ENCODE measurements around the gene CARMIL1.

The CARMIL1 gene

DNA sequence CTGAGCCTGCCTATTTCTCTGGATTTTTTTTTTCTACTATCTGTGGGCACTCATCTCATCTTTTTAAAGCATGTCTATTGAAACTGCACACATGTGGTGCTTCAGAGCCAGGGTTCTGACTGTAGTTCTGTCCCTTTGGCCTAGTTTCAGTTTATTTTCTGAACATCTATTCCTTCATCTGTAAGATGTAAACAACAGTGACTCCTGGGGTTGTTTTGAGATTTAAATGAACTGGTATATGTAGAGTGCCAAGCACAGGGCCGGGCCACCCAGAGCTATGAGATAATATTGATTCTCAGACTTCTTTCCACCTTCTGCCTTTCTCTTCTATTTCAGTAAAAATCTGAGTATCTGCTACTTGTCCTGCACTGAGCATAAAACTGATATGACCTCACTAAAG is 185.1 kb downstream of the CARMIL1 start:
- Histone ChIP-seq H2AFZ (ENCODE audit: low read depth, low read length) (no peak overlapping the region), H3K9me3 (ENCODE audit: insufficient read depth, low read length) (no peaks in the 10 kb centered on the region), H3K4me1 (ENCODE audit: low read length) (no peaks in the 10 kb centered on the region), H3K27ac (ENCODE audit: low read length) (no peak overlapping the region), H3K9ac (ENCODE audit: low read length) (no peak overlapping the region), H3K36me3 (replicated peaks; ENCODE audit: low read depth, low read length) (no peaks in the 10 kb centered on the region), H3K4me2 (ENCODE audit: low read length) (no peak overlapping the region), H3K27me3 (ENCODE audit: low read depth, low read length) (no peaks in the 10 kb centered on the region), H3K79me2 (ENCODE audit: low read length) (no peaks in the 10 kb centered on the region), H3K4me3 (ENCODE audit: low read length) (no peak overlapping the region), H4K20me1 (ENCODE audit: insufficient read depth, low read length) (no peaks in the 10 kb centered on the region)
- TF ChIP-seq, protein P1, sequence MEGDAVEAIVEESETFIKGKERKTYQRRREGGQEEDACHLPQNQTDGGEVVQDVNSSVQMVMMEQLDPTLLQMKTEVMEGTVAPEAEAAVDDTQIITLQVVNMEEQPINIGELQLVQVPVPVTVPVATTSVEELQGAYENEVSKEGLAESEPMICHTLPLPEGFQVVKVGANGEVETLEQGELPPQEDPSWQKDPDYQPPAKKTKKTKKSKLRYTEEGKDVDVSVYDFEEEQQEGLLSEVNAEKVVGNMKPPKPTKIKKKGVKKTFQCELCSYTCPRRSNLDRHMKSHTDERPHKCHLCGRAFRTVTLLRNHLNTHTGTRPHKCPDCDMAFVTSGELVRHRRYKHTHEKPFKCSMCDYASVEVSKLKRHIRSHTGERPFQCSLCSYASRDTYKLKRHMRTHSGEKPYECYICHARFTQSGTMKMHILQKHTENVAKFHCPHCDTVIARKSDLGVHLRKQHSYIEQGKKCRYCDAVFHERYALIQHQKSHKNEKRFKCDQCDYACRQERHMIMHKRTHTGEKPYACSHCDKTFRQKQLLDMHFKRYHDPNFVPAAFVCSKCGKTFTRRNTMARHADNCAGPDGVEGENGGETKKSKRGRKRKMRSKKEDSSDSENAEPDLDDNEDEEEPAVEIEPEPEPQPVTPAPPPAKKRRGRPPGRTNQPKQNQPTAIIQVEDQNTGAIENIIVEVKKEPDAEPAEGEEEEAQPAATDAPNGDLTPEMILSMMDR (IDR thresholded peaks at IDR 0.05; ENCODE audit: low read depth, low read length) = no peak
- no peak for TF ChIP-seq EZH2phosphoT487 (IDR thresholded peaks at IDR 0.05; ENCODE audit: low read depth)

DNA sequence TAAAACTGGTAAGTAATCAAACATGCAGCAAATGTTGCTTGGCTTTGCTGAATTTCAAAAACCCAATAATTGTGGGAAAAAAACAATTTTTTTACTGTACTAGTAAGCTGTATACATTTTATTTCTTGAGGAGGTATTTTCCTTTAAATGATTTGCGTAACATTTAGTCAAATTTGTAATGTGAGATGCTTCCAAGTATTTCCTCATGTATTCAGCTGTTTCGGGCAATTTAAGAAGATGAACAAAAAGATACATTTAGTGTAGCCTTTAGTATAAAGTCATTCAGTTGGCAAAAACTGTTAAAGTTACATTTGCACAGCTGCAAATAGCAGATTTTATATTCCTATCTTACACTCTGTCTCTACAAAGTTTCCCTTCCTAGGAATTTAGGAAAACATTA is 186.8 kb downstream of the CARMIL1 start:
- Histone ChIP-seq H3K4me1 (ENCODE audit: low read length) (no peaks in the 10 kb centered on the region), H3K27me3 (ENCODE audit: low read depth, low read length) (no peaks in the 10 kb centered on the region), H3K4me2 (ENCODE audit: low read length) (no peak overlapping the region), H3K9me3 (ENCODE audit: insufficient read depth, low read length) (no peaks in the 10 kb centered on the region), H3K9ac (ENCODE audit: low read length) (no peak overlapping the region), H3K4me3 (ENCODE audit: low read length) (no peak overlapping the region), H3K79me2 (ENCODE audit: low read length) (no peaks in the 10 kb centered on the region), H3K27ac (ENCODE audit: low read length) (no peak overlapping the region), H2AFZ (ENCODE audit: low read depth, low read length) (no peak overlapping the region), H4K20me1 (ENCODE audit: insufficient read depth, low read length) (no peaks in the 10 kb centered on the region), H3K36me3 (replicated peaks; ENCODE audit: low read depth, low read length) (no peaks in the 10 kb centered on the region)
- TF ChIP-seq EZH2phosphoT487 (IDR thresholded peaks at IDR 0.05; ENCODE audit: low read depth) = no peak
- TF ChIP-seq, protein P1 (IDR thresholded peaks at IDR 0.05; ENCODE audit: low read depth, low read length) = no peak

DNA sequence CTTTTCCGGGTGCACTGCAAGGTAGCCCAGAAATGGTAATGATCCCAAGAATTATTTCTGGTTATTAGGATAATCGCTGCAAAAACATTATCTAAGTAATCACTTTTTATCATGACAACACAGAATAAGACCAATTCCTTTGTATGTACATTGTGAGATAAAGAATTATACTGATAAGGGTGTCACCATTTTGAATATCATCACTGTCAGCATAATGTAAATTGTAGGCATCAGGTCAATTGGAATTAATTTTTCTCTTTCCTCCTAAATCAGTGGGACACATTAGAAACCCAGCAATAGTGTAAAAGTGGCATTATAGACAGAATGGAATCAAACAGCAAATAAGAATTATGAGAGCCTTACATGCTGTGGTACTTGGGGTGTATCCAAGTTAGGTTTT is 189.7 kb downstream of the CARMIL1 start:
- Histone ChIP-seq H2AFZ (ENCODE audit: low read depth, low read length) (no peak overlapping the region), H3K79me2 (ENCODE audit: low read length) (no peaks in the 10 kb centered on the region), H4K20me1 (ENCODE audit: insufficient read depth, low read length) (no peaks in the 10 kb centered on the region), H3K36me3 (replicated peaks; ENCODE audit: low read depth, low read length) (no peaks in the 10 kb centered on the region), H3K4me2 (ENCODE audit: low read length) (no peak overlapping the region), H3K9ac (ENCODE audit: low read length) (no peak overlapping the region), H3K27ac (ENCODE audit: low read length) (no peak overlapping the region), H3K4me1 (ENCODE audit: low read length) (no peaks in the 10 kb centered on the region), H3K4me3 (ENCODE audit: low read length) (no peak overlapping the region), H3K9me3 (ENCODE audit: insufficient read depth, low read length) (no peaks in the 10 kb centered on the region), H3K27me3 (ENCODE audit: low read depth, low read length) (no peaks in the 10 kb centered on the region; the same call in 1 of the 2 replicates)
- TF ChIP-seq EZH2phosphoT487 (IDR thresholded peaks at IDR 0.05; ENCODE audit: low read depth) = no peak
- TF ChIP-seq, protein P1 (IDR thresholded peaks at IDR 0.05; ENCODE audit: low read depth, low read length) = no peak

DNA sequence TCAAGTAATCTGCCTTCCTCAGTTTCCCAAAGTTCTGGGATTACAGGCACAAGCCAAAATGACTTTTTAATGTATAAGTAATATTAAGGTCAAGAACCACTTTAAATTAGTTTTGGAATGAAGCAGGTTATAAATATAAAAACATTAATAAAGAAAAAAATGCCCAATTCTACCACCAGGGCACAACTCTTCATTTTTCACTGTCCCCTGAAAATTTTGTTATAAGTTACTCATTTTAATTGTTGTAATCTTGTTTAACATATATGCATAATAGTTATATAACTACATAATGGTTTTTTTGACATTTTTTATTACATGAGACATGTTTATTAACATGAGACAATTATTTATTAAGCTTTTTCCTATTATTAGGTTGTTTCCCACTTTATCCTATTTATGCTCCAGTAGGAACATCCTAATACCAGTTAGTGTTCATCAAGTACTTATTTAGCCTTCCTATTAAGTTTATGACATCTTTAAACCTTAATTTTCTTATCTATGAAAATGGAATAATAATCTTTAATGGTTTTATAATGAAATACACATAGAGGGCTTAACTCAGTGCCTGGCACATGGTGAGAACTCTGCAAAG is 190.7 kb downstream of the CARMIL1 start:
- H3K36me3 ChIP-seq (replicated peaks; ENCODE audit: low read depth, low read length) = no peaks in the 10 kb centered on the region
- no peaks in the 10 kb centered on the region for H4K20me1 ChIP-seq (ENCODE audit: insufficient read depth, low read length)
- no peaks in the 10 kb centered on the region for H3K4me1 ChIP-seq (ENCODE audit: low read length)
- H3K9ac ChIP-seq (ENCODE audit: low read length) = no peak overlapping the region
- no peak overlapping the region for H3K4me3 ChIP-seq (ENCODE audit: low read length)
- no peak overlapping the region for H3K27ac ChIP-seq (ENCODE audit: low read length)
- H3K4me2 ChIP-seq (ENCODE audit: low read length) = no peak overlapping the region
- H3K79me2 ChIP-seq (ENCODE audit: low read length) = no peaks in the 10 kb centered on the region
- H3K9me3 ChIP-seq (ENCODE audit: insufficient read depth, low read length) = no peaks in the 10 kb centered on the region
- no peak for TF ChIP-seq EZH2phosphoT487 (IDR thresholded peaks at IDR 0.05; ENCODE audit: low read depth)
- TF ChIP-seq, protein P1 (IDR thresholded peaks at IDR 0.05; ENCODE audit: low read depth, low read length) = no peak
- H3K27me3 ChIP-seq (ENCODE audit: low read depth, low read length) = no peaks in the 10 kb centered on the region; the same call in 1 of the 2 replicates
- no peak overlapping the region for H2AFZ ChIP-seq (ENCODE audit: low read depth, low read length)
